GM23338 (cell line): ENCODE measurements around the gene GHRHR. TPM values are rescaled to one million over a fixed set of nuclear protein-coding genes. Genes with fewer than 3 reads are reported as not detected.

Experiments
- ATAC-seq: fragments of 200-7000 bp; cut with Tn5 transposase; 3 replicates; pipeline ENCODE4 v1.9.1; 2020
- DNase-seq: peaks from one replicate; pipeline ENCODE4 v3.0.0-alpha.2; 2015; ENCODE audit warnings: low spot score
- H2AFZ ChIP-seq: fragments of 200-600 bp; sonication (generic); 2 replicates; pipeline ENCODE4 v1.8.0; 2016; ENCODE audit warnings: antibody characterized with exemption, mild to moderate bottlenecking, moderate library complexity
- H3F3A ChIP-seq: fragments of 200-600 bp; sonication (generic); replicated peaks from 2 replicates; pipeline ENCODE4 v1.8.0; 2017; ENCODE audit warnings: antibody characterized with exemption, mixed run types, low read depth
- H3K27ac ChIP-seq: fragments of 200-600 bp; sonication (generic); 2 replicates; pipeline ENCODE4 v1.6.1; 2016; ENCODE audit warnings: low read depth
- H3K27me3 ChIP-seq: fragments of 200-600 bp; sonication (generic); 2 replicates; pipeline ENCODE4 v1.8.0; 2016; ENCODE audit warnings: mild to moderate bottlenecking, mixed run types, moderate library complexity; ENCODE audit not compliant: insufficient read depth
- H3K36me3 ChIP-seq: fragments of 200-600 bp; sonication (generic); 2 replicates; pipeline ENCODE4 v1.8.0; 2016; ENCODE audit warnings: mild to moderate bottlenecking; ENCODE audit not compliant: insufficient read depth
- H3K4me1 ChIP-seq: fragments of 200-600 bp; sonication (generic); 2 replicates; pipeline ENCODE4 v1.8.0; 2016; ENCODE audit warnings: mild to moderate bottlenecking, moderate library complexity; ENCODE audit not compliant: insufficient read depth
- H3K4me2 ChIP-seq: fragments of 200-600 bp; sonication (generic); 2 replicates; pipeline ENCODE4 v1.7.1; 2017; ENCODE audit warnings: mixed run types
- H3K4me3 ChIP-seq: fragments of 200-600 bp; sonication (generic); 2 replicates; pipeline ENCODE4 v1.6.1; 2016; ENCODE audit warnings: mixed run types
- H3K79me2 ChIP-seq: fragments of 200-600 bp; sonication (generic); replicated peaks from 2 replicates; pipeline ENCODE4 v1.8.0; 2017; ENCODE audit warnings: mild to moderate bottlenecking; ENCODE audit not compliant: insufficient read depth
- H3K9me2 ChIP-seq: fragments of 200-600 bp; sonication (generic); 2 replicates; pipeline ENCODE4 v1.8.0; 2017; ENCODE audit not compliant: insufficient read depth
- H4K20me1 ChIP-seq: fragments of 200-600 bp; sonication (generic); replicated peaks from 2 replicates; pipeline ENCODE4 v1.8.0; 2017; ENCODE audit warnings: mild to moderate bottlenecking; ENCODE audit not compliant: insufficient read depth
- H3K27ac Mint-ChIP-seq: 2 replicates; pipeline ENCODE4 v1.8.0; 2020; ENCODE audit warnings: inconsistent platforms, mild to moderate bottlenecking, moderate library complexity, mixed read lengths
- H3K27me3 Mint-ChIP-seq: 3 replicates; pipeline ENCODE4 v1.8.0; 2022; ENCODE audit warnings: low read depth, mild to moderate bottlenecking, moderate library complexity, mixed read lengths, inconsistent platforms; ENCODE audit not compliant: insufficient read depth, poor library complexity
- H3K36me3 Mint-ChIP-seq: 3 replicates; pipeline ENCODE4 v1.8.0; 2021; ENCODE audit warnings: low read depth, mild to moderate bottlenecking, inconsistent platforms, moderate library complexity, mixed read lengths
- H3K4me1 Mint-ChIP-seq: 3 replicates; pipeline ENCODE4 v1.8.0; 2020; ENCODE audit warnings: mild to moderate bottlenecking, inconsistent platforms, mixed read lengths
- H3K4me3 Mint-ChIP-seq: 3 replicates; pipeline ENCODE4 v1.8.0; 2021; ENCODE audit warnings: moderate library complexity, mild to moderate bottlenecking, inconsistent platforms, mixed read lengths
- H3K9me3 Mint-ChIP-seq: 3 replicates; pipeline ENCODE4 v1.8.0; 2020; ENCODE audit warnings: moderate library complexity, mild to moderate bottlenecking, inconsistent platforms, mixed read lengths
- CREB1 ChIP-seq: fragments of 250-450 bp; sonication (Bioruptor Pico); IDR thresholded peaks from 2 replicates; pipeline ENCODE4 v1.5.0; 2020; ENCODE audit warnings: low read depth, mild to moderate bottlenecking, moderate library complexity
- EZH2phosphoT487 ChIP-seq: fragments of 200-600 bp; sonication (generic); IDR thresholded peaks from one replicate; pipeline ENCODE4 v1.8.1; 2018; ENCODE audit warnings: antibody characterized with exemption; ENCODE audit not compliant: unreplicated experiment
- JUNB ChIP-seq: IDR thresholded peaks from one replicate; pipeline ENCODE4 v1.6.1; 2016; ENCODE audit warnings: antibody characterized with exemption; ENCODE audit not compliant: unreplicated experiment
- NANOG ChIP-seq: IDR thresholded peaks from 2 replicates; pipeline ENCODE4 v1.6.1; 2016; ENCODE audit warnings: antibody characterized with exemption, borderline replicate concordance
- POLR2AphosphoS5 ChIP-seq: IDR thresholded peaks from 2 replicates; pipeline ENCODE4 v1.6.1; 2016; ENCODE audit warnings: antibody characterized with exemption, low read depth
- STAT1 ChIP-seq: IDR thresholded peaks from one replicate; pipeline ENCODE4 v1.6.1; 2016; ENCODE audit warnings: antibody characterized with exemption; ENCODE audit not compliant: unreplicated experiment
- ZNF114 ChIP-seq: fragments of 250-450 bp; sonication (Bioruptor Pico); IDR thresholded peaks from 2 replicates; pipeline ENCODE4 v1.5.0; 2020; ENCODE audit warnings: mild to moderate bottlenecking, moderate library complexity
- ZNF331 ChIP-seq: fragments of 250-450 bp; sonication (Bioruptor Pico); IDR thresholded peaks from 2 replicates; pipeline ENCODE4 v1.5.0; 2020; ENCODE audit warnings: low read depth, mild to moderate bottlenecking, moderate library complexity
- polyA plus RNA-seq: library from polyadenylated mRNA; unstranded; fragments of >200 nt; fragmentation: Nextera tagmentation; extraction: Ambion mirVana; gene quantifications from 2 replicates; pipeline ENCODE4 v1.2.1, GENCODE V29; 2016
- total RNA-seq: library from RNA; depleted of rRNA; stranded (reverse); fragments of >200 nt; shearing (Covaris generic); gene quantifications from 2 replicates; pipeline ENCODE4 v1.2.3, GENCODE V29; 2014
- TF ChIP-seq, protein P1 (sequence below): fragments of 250-450 bp; sonication (Bioruptor Pico); IDR thresholded peaks from 2 replicates; pipeline ENCODE4 v1.5.0; 2020; ENCODE audit warnings: mild to moderate bottlenecking, moderate library complexity
- TF ChIP-seq, protein P2 (sequence below), 2 experiments: fragments of 200-600 bp in 1 of 2; sonication (generic) in 1 of 2; conservative IDR thresholded peaks; 2 replicates each; pipeline versions ENCODE4 v1.5.1 to v1.6.1; 2016 to 2017; ENCODE audit warnings: antibody characterized with exemption in 2 of 2, low read depth in 2 of 2, mild to moderate bottlenecking in 2 of 2, moderate library complexity in 1 of 2
- TF ChIP-seq, protein P3 (sequence below): IDR thresholded peaks from one replicate; pipeline ENCODE4 v1.6.1; 2018; ENCODE audit warnings: antibody characterized with exemption; ENCODE audit not compliant: unreplicated experiment
- TF ChIP-seq, protein P4 (sequence below): IDR thresholded peaks from 2 replicates; pipeline ENCODE4 v1.6.1; 2016; ENCODE audit warnings: antibody characterized with exemption

Gene GHRHR
- total and polyA plus RNA-seq, 2 experiments from 2014 or later: 2.2 TPM; not detected in 1

DNA sequence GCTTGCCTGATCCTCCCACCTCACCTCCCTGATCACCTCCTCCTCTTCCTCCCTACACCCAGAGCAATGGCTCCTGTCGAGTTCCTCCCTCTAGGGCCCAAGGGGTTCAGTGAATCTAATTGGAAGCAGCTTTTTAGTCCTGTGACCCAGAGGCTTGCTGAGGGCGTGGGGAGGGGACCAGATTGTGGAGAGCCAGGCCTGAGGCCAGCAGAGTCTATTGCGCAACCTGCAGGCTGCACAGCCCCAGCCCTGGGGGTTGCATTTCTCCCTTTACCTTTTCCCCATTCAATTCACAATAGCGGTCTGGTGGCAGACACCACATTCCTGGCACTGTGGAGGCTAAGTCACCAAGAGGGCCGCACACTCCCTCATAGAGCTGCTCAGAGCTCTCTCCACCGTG is 32.5 kb downstream of the GHRHR start (continued):
- TF ChIP-seq, protein P1, sequence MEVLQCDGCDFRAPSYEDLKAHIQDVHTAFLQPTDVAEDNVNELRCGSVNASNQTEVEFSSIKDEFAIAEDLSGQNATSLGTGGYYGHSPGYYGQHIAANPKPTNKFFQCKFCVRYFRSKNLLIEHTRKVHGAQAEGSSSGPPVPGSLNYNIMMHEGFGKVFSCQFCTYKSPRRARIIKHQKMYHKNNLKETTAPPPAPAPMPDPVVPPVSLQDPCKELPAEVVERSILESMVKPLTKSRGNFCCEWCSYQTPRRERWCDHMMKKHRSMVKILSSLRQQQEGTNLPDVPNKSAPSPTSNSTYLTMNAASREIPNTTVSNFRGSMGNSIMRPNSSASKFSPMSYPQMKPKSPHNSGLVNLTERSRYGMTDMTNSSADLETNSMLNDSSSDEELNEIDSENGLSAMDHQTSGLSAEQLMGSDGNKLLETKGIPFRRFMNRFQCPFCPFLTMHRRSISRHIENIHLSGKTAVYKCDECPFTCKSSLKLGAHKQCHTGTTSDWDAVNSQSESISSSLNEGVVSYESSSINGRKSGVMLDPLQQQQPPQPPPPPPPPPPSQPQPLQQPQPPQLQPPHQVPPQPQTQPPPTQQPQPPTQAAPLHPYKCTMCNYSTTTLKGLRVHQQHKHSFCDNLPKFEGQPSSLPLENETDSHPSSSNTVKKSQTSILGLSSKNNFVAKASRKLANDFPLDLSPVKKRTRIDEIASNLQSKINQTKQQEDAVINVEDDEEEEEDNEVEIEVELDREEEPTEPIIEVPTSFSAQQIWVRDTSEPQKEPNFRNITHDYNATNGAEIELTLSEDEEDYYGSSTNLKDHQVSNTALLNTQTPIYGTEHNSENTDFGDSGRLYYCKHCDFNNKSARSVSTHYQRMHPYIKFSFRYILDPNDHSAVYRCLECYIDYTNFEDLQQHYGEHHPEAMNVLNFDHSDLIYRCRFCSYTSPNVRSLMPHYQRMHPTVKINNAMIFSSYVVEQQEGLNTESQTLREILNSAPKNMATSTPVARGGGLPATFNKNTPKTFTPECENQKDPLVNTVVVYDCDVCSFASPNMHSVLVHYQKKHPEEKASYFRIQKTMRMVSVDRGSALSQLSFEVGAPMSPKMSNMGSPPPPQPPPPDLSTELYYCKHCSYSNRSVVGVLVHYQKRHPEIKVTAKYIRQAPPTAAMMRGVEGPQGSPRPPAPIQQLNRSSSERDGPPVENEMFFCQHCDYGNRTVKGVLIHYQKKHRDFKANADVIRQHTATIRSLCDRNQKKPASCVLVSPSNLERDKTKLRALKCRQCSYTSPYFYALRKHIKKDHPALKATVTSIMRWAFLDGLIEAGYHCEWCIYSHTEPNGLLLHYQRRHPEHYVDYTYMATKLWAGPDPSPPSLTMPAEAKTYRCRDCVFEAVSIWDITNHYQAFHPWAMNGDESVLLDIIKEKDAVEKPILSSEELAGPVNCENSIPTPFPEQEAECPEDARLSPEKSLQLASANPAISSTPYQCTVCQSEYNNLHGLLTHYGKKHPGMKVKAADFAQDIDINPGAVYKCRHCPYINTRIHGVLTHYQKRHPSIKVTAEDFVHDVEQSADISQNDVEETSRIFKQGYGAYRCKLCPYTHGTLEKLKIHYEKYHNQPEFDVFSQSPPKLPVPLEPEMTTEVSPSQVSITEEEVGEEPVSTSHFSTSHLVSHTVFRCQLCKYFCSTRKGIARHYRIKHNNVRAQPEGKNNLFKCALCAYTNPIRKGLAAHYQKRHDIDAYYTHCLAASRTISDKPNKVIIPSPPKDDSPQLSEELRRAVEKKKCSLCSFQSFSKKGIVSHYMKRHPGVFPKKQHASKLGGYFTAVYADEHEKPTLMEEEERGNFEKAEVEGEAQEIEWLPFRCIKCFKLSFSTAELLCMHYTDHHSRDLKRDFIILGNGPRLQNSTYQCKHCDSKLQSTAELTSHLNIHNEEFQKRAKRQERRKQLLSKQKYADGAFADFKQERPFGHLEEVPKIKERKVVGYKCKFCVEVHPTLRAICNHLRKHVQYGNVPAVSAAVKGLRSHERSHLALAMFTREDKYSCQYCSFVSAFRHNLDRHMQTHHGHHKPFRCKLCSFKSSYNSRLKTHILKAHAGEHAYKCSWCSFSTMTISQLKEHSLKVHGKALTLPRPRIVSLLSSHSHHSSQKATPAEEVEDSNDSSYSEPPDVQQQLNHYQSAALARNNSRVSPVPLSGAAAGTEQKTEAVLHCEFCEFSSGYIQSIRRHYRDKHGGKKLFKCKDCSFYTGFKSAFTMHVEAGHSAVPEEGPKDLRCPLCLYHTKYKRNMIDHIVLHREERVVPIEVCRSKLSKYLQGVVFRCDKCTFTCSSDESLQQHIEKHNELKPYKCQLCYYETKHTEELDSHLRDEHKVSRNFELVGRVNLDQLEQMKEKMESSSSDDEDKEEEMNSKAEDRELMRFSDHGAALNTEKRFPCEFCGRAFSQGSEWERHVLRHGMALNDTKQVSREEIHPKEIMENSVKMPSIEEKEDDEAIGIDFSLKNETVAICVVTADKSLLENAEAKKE (CRISPR knock-in tag): no peak
- TF ChIP-seq ZNF114: no peak

DNA sequence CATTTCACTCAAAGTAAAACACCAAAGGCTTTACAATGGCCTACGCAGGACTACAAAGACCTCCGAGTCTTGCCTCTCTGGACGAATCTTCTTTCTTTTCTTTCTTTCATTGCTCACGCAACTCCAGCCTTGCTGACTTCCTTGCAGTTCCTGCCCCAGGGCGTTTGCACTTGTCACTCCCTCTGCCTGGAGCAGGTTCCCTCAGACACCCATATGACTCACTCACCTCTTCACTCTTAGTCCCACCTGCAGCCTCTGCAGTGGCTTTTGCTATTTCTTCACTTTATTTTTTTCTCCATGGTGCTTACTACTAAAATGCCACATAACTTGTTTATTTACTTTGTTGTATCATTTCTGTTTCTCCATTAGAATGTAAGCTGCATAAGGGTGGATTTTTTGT is 33.1 kb downstream of the GHRHR start:
- Histone ChIP-seq H3K27me3 (no peaks in the 10 kb centered on the region), H3K4me2 (no peak overlapping the region), H2AFZ (no peak overlapping the region), H3K9me2 (no peaks in the 10 kb centered on the region), H3K36me3 (no peaks in the 10 kb centered on the region; the same call in 1 of the 2 replicates), H3K79me2 (no peaks in the 10 kb centered on the region), H3F3A (no peaks in the 10 kb centered on the region), H4K20me1 (no peaks in the 10 kb centered on the region), H3K4me3 (no peak overlapping the region), H3K27ac (no peak overlapping the region), H3K4me1 (no peaks in the 10 kb centered on the region)
- Mint-ChIP-seq H3K4me3 (no peak overlapping the region), H3K27me3 (peaks cover 3% of the 10 kb centered on the region), H3K9me3 (peaks cover 7% of the 10 kb centered on the region), H3K4me1 (peaks cover 12% of the 10 kb centered on the region), H3K27ac (no peak overlapping the region), H3K36me3 (peaks cover 22% of the 10 kb centered on the region)
- DNase-seq (no peak), ATAC-seq (no peak)
- no peak for TF ChIP-seq JUNB
- no peak for TF ChIP-seq ZNF331 (CRISPR knock-in tag)
- no peak for TF ChIP-seq STAT1
- TF ChIP-seq, protein P2, sequence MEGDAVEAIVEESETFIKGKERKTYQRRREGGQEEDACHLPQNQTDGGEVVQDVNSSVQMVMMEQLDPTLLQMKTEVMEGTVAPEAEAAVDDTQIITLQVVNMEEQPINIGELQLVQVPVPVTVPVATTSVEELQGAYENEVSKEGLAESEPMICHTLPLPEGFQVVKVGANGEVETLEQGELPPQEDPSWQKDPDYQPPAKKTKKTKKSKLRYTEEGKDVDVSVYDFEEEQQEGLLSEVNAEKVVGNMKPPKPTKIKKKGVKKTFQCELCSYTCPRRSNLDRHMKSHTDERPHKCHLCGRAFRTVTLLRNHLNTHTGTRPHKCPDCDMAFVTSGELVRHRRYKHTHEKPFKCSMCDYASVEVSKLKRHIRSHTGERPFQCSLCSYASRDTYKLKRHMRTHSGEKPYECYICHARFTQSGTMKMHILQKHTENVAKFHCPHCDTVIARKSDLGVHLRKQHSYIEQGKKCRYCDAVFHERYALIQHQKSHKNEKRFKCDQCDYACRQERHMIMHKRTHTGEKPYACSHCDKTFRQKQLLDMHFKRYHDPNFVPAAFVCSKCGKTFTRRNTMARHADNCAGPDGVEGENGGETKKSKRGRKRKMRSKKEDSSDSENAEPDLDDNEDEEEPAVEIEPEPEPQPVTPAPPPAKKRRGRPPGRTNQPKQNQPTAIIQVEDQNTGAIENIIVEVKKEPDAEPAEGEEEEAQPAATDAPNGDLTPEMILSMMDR (conservative IDR thresholded peaks at IDR 0.05; ENCODE audit: low read depth in 2 of 2): no peak
- TF ChIP-seq, protein P3, sequence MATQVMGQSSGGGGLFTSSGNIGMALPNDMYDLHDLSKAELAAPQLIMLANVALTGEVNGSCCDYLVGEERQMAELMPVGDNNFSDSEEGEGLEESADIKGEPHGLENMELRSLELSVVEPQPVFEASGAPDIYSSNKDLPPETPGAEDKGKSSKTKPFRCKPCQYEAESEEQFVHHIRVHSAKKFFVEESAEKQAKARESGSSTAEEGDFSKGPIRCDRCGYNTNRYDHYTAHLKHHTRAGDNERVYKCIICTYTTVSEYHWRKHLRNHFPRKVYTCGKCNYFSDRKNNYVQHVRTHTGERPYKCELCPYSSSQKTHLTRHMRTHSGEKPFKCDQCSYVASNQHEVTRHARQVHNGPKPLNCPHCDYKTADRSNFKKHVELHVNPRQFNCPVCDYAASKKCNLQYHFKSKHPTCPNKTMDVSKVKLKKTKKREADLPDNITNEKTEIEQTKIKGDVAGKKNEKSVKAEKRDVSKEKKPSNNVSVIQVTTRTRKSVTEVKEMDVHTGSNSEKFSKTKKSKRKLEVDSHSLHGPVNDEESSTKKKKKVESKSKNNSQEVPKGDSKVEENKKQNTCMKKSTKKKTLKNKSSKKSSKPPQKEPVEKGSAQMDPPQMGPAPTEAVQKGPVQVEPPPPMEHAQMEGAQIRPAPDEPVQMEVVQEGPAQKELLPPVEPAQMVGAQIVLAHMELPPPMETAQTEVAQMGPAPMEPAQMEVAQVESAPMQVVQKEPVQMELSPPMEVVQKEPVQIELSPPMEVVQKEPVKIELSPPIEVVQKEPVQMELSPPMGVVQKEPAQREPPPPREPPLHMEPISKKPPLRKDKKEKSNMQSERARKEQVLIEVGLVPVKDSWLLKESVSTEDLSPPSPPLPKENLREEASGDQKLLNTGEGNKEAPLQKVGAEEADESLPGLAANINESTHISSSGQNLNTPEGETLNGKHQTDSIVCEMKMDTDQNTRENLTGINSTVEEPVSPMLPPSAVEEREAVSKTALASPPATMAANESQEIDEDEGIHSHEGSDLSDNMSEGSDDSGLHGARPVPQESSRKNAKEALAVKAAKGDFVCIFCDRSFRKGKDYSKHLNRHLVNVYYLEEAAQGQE: no peak
- TF ChIP-seq, protein P4, sequence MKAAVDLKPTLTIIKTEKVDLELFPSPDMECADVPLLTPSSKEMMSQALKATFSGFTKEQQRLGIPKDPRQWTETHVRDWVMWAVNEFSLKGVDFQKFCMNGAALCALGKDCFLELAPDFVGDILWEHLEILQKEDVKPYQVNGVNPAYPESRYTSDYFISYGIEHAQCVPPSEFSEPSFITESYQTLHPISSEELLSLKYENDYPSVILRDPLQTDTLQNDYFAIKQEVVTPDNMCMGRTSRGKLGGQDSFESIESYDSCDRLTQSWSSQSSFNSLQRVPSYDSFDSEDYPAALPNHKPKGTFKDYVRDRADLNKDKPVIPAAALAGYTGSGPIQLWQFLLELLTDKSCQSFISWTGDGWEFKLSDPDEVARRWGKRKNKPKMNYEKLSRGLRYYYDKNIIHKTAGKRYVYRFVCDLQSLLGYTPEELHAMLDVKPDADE: no peak
- no peak for TF ChIP-seq CREB1 (CRISPR knock-in tag)
- TF ChIP-seq NANOG: no peak
- no peak for TF ChIP-seq EZH2phosphoT487
- no peak for TF ChIP-seq POLR2AphosphoS5
